Spinal cord (tissue), 10 donors: Measurements from ENCODE around the gene COL28A1. TPM values are rescaled to one million over a fixed set of nuclear protein-coding genes. Genes with fewer than 3 reads are reported as not detected.

ENCODE experiments used
- DNase-seq, 6 donors: peaks; one replicate each; pipeline versions ENCODE4 v3.0.0 to v3.0.0-alpha.2; 2013 to 2015; ENCODE audit warnings: low spot score in 6 of 6, low read depth in 4 of 6
- H3K27ac ChIP-seq: one replicate; pipeline ENCODE4 v1.5.1; 2013; ENCODE audit warnings: low read depth, low read length, control low read depth
- H3K27me3 ChIP-seq: one replicate; pipeline ENCODE4 v1.6.1; 2013; ENCODE audit warnings: low read length; ENCODE audit not compliant: control insufficient read depth, insufficient read depth
- H3K36me3 ChIP-seq: one replicate; pipeline ENCODE4 v1.6.1; 2013; ENCODE audit warnings: low read length; ENCODE audit not compliant: control insufficient read depth, insufficient read depth
- H3K4me1 ChIP-seq: one replicate; pipeline ENCODE4 v1.6.1; 2013; ENCODE audit warnings: low read length; ENCODE audit not compliant: control insufficient read depth, insufficient read depth
- H3K4me3 ChIP-seq: one replicate; pipeline ENCODE4 v1.5.1; 2013; ENCODE audit warnings: low read depth, low read length, control low read depth
- H3K9me3 ChIP-seq: one replicate; pipeline ENCODE4 v1.6.1; 2013; ENCODE audit warnings: low read length; ENCODE audit not compliant: control insufficient read depth, insufficient read depth
- WGBS: methylation state at CpG from one replicate; pipeline ENCODE4 v1.1.5; 2013; ENCODE audit warnings: missing lambda C conversion rate; ENCODE audit not compliant: insufficient coverage; 5-methylcytosine and 5-hydroxymethylcytosine counted together
- long read RNA-seq, 4 donors: transcript quantifications; one replicate each; lab custom pipeline, GENCODE V29; 2026
- polyA plus RNA-seq, 2 donors: library from polyadenylated mRNA; unstranded; fragments of 120-200 nt; gene quantifications; one replicate each; pipeline ENCODE4 v1.2.1, GENCODE V29; 2013; ENCODE audit not compliant: insufficient read length in 2 of 2
- total RNA-seq, 2 donors: library from RNA; depleted of rRNA in 1 of 2; stranded (reverse); fragments of 120-200 nt in 1 of 2; fragments of >200 nt in 1 of 2; gene quantifications; one replicate each; pipeline versions ENCODE4 v1.2.3 to v1.2.4, GENCODE V29; 2013 to 2014
- donor health status: healthy.

The COL28A1 gene
- 10 to 100 TPM in 1 of 2 donors, 1 to 10 TPM in 1; 6.8 to 18.3 TPM for total RNA-seq
- polyA plus RNA-seq = 1 to 10 TPM; 6.4 to 7.9 TPM
- long read RNA-seq, donor 1, partial matches to known transcripts = 16 of 16 reads
- long read RNA-seq, donor 1, other reads (novel, unspliced or antisense) = 0 of 16 reads
- long read RNA-seq, donor 2 = 0 reads
- long read RNA-seq, donor 3 = 0 reads
- long read RNA-seq, donor 4 = 0 reads

GRCh38 chr7:7535691-7536090, at the start of gene COL28A1:
Gene COL28A1 (minus strand): TSS chr7:7535873. CDS start chr7:7532875, 2,998 bp downstream.
- no CpG with 5 or more reads among the region's 1 CpG for WGBS
- no peaks in the 10 kb centered on the region for H3K9me3 ChIP-seq
- H3K27ac ChIP-seq = no peak within 1 kb of the TSS
- peak in 3 of 6 donors; percentile 22 to 45 (median 28) for DNase-seq
- H3K4me3 ChIP-seq = peak within 1 kb of the TSS; percentile 20
- no peaks in the 10 kb centered on the region for H3K27me3 ChIP-seq
- H3K36me3 ChIP-seq = no peaks in the 10 kb centered on the region
- H3K4me1 ChIP-seq = no peaks in the 10 kb centered on the region

- Histone ChIP-seq H3K4me3 (no peak overlapping the region), H3K27me3 (no peaks in the 10 kb centered on the region), H3K27ac (no peak overlapping the region), H3K36me3 (peaks cover 2% of the 10 kb centered on the region), H3K9me3 (no peaks in the 10 kb centered on the region), H3K4me1 (no peaks in the 10 kb centered on the region)
- no peak for DNase-seq
- WGBS = no CpG with 5 or more reads among the region's 1 CpG
Measured at GRCh38 chr7:7584653-7585052, 49.0 kb upstream of the COL28A1 start.

- no peaks in the 10 kb centered on the region for H3K9me3 ChIP-seq
- no peaks in the 10 kb centered on the region for H3K27me3 ChIP-seq
- no CpG with 5 or more reads among the region's 2 CpGs for WGBS
- no peak overlapping the region for H3K27ac ChIP-seq
- H3K4me1 ChIP-seq = no peaks in the 10 kb centered on the region
- DNase-seq = no peak
- peaks cover 2% of the 10 kb centered on the region for H3K36me3 ChIP-seq
- H3K4me3 ChIP-seq = no peak overlapping the region
Measured at GRCh38 chr7:7583731-7584130, 48.1 kb upstream of the COL28A1 start.

GRCh38 chr7:7582596-7582995, 46.9 kb upstream of the COL28A1 start:
- H3K27ac ChIP-seq = no peak overlapping the region
- H3K36me3 ChIP-seq = peaks cover 2% of the 10 kb centered on the region
- 100% methylated on average over 1 of the region's 1 CpG for WGBS
- no peaks in the 10 kb centered on the region for H3K27me3 ChIP-seq
- H3K9me3 ChIP-seq = no peaks in the 10 kb centered on the region
- DNase-seq = no peak
- H3K4me3 ChIP-seq = no peak overlapping the region
- H3K4me1 ChIP-seq = no peaks in the 10 kb centered on the region

GRCh38 chr7:7581531-7582179, 46.0 kb upstream of the COL28A1 start:
- Histone ChIP-seq H3K9me3 (no peaks in the 10 kb centered on the region), H3K4me3 (no peak overlapping the region), H3K36me3 (peaks cover 2% of the 10 kb centered on the region), H3K4me1 (no peaks in the 10 kb centered on the region), H3K27ac (no peak overlapping the region), H3K27me3 (no peaks in the 10 kb centered on the region)
- WGBS = 47% methylated on average over 5 of the region's 10 CpGs
- DNase-seq = peak in 1 of 6 donors; percentile 17

- DNase-seq = no peak
- no CpG with 5 or more reads among the region's 3 CpGs for WGBS
- no peaks in the 10 kb centered on the region for H3K4me1 ChIP-seq
- no peaks in the 10 kb centered on the region for H3K27me3 ChIP-seq
- H3K27ac ChIP-seq = no peak overlapping the region
- no peaks in the 10 kb centered on the region for H3K9me3 ChIP-seq
- peaks cover 2% of the 10 kb centered on the region for H3K36me3 ChIP-seq
- no peak overlapping the region for H3K4me3 ChIP-seq
Measured at GRCh38 chr7:7579638-7580037, 44.0 kb upstream of the COL28A1 start.

- Histone ChIP-seq H3K36me3 (peaks cover 2% of the 10 kb centered on the region), H3K27me3 (no peaks in the 10 kb centered on the region), H3K27ac (no peak overlapping the region), H3K9me3 (no peaks in the 10 kb centered on the region), H3K4me3 (no peak overlapping the region), H3K4me1 (no peaks in the 10 kb centered on the region)
- 89% methylated on average over 1 of the region's 1 CpG for WGBS
- no peak for DNase-seq
Measured at GRCh38 chr7:7577888-7578287, 42.2 kb upstream of the COL28A1 start.

GRCh38 chr7:7576344-7576743, 40.7 kb upstream of the COL28A1 start:
- Histone ChIP-seq H3K36me3 (peaks cover 2% of the 10 kb centered on the region), H3K27me3 (no peaks in the 10 kb centered on the region), H3K27ac (no peak overlapping the region), H3K9me3 (no peaks in the 10 kb centered on the region), H3K4me3 (no peak overlapping the region), H3K4me1 (no peaks in the 10 kb centered on the region)
- WGBS = 100% methylated on average over 1 of the region's 1 CpG
- DNase-seq = no peak

- no peak overlapping the region for H3K27ac ChIP-seq
- no peak overlapping the region for H3K4me3 ChIP-seq
- no peak for DNase-seq
- H3K4me1 ChIP-seq = no peaks in the 10 kb centered on the region
- H3K36me3 ChIP-seq = no peaks in the 10 kb centered on the region
- no peaks in the 10 kb centered on the region for H3K9me3 ChIP-seq
- no CpG with 5 or more reads among the region's 2 CpGs for WGBS
- H3K27me3 ChIP-seq = no peaks in the 10 kb centered on the region
Measured at GRCh38 chr7:7573701-7574100, 38.0 kb upstream of the COL28A1 start.

- Histone ChIP-seq H3K4me3 (no peak overlapping the region), H3K36me3 (no peaks in the 10 kb centered on the region), H3K27me3 (no peaks in the 10 kb centered on the region), H3K4me1 (no peaks in the 10 kb centered on the region), H3K27ac (no peak overlapping the region), H3K9me3 (no peaks in the 10 kb centered on the region)
- 95% methylated on average over 3 of the region's 3 CpGs for WGBS
- DNase-seq = no peak
Measured at GRCh38 chr7:7570584-7570983, 34.9 kb upstream of the COL28A1 start.
